ENCODE measurements around the gene MLKL.
"Not testable (repeated sequence)": the region's sequence is repeated elsewhere in the genome, so short reads cannot be mapped to it uniquely, and the experiment has no call there.

The MLKL gene

DNA sequence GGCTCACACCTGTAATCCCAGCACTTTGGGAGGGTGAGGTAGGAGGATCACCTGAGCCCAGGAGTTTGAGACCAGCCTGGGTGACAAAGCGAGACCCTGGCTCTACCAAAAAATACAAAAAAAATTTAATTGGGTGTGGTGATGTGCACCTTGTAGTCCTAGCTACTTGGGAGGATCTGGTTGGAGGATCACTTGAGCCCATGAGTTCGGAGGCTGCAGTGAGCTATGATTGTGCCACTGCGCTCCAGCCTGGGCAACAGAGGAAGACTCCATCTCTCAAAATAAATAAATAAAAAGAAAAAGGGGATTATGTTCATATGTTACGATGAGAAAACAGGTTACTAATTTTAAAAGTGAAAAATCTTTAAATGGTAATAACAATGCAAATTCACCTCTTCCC lies 996 bp downstream of the MLKL start:
- no peak for DNase-seq (ENCODE audit: low read depth)

DNA sequence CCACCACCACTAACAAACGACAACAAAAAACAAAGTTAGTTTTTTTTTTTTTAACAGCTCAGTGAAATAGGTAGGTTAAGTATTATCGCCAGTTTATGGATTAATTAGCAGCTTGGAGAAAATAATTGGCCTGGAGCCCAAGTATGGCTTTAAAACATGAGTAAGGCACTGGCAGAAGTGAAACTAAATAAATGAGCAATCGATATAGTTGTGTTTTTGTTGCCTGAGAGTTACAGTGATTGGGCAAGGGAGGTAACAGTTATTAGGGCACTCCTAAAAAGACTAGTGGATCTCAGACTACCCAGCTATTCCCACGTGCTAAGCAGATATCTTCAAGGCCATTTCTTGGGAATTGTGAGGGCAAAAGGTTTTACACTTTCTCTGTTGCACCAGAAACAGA lies 2.4 kb downstream of the MLKL start:
- DNase-seq (ENCODE audit: low read depth) = peak; percentile 41

GRCh38 chr16:74695450-74696422 lies 4.9 kb downstream of the MLKL start:
- peak; percentile 87 for DNase-seq (ENCODE audit: low read depth)

GRCh38 chr16:74691093-74691855 lies 9.4 kb downstream of the MLKL start:
- peak; percentile 46 for DNase-seq (ENCODE audit: low read depth)

GRCh38 chr16:74682556-74682955 lies 18.1 kb downstream of the MLKL start:
- no peak for DNase-seq (ENCODE audit: low read depth)

DNA sequence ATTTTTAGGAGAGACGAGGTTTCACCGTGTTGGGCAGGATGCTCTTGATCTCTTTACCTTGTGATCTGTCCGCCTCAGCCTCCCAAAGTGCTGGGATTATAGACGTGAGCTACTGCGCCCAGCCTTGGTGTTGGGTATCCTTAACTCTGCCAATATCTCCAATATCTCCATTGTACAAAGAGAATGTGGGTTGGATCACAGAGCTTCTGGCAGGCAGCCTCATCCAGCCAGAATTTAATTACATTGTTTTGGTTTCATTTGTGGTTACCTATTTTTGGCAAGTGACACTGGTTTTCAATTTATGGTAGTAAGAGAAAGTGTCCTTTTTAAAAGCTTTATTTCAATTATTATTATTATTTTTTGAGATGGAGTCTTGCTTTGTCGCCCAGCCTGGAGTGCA lies 20.0 kb downstream of the MLKL start:
- DNase-seq (ENCODE audit: low read depth) = no peak

DNA sequence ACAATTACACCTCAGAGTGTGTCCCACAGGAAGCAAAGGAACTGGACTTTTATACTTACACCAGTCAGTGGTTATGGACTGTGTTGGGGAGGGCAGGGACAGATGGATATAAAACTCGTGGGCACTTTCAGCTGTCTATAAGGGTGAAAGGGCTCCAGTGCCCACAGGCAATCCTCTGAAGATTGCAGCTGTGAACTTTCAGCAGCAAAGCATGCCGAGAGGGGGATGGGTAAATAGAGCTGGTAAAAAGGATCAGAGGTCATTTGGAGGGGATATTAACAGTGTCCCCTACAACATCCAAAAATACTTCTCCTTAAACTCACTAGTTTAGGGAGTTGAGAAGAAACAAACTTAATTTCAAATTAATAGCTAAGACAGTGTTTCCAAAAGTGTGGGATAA lies 20.7 kb downstream of the MLKL start:
- no peak for DNase-seq (ENCODE audit: low read depth)

- DNase-seq (ENCODE audit: low read depth) = no peak
Measured at GRCh38 chr16:74677868-74678267, 22.8 kb downstream of the MLKL start.

DNA sequence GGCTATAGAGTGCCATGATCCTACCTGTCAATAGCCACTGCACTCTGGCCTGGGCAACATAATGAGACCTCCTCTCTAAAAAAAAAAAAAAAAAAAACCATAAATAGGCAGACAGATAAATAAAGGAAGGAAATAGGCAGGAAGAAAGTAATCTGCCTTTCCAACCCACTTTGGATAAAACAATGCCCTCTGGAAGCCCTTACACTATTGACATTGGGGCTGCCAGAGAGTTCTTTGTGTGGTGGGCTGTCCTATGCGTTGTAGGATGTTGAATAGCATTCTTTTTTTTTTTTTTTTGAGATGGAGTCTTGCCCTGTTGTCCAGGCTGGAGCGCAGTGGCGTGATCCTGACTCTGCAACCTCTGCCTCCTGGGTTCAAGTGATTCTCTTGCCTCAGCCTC lies 26.8 kb downstream of the MLKL start:
- DNase-seq (ENCODE audit: low read depth) = no peak

DNA sequence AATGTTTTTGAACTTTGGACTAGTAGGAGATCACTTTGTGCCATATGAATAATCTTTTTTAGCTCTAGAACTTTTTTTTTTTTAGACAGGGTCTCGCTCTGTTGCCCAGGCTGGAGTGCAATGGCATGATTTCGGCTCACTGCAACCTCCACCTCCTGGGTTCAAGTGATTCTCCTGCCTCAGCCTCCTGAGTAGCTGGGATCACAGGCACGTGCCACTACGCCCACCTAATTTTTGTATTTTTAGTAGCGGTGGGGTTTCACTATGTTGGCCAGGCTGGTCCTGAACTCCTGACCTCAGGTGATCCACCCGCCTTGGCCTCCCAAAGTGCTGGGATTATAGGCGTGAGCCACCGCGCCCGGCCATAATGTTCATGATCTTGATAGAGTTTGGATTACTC lies 31.8 kb downstream of the MLKL start:
- not testable (repeated sequence) for DNase-seq (ENCODE audit: low read depth)

DNA sequence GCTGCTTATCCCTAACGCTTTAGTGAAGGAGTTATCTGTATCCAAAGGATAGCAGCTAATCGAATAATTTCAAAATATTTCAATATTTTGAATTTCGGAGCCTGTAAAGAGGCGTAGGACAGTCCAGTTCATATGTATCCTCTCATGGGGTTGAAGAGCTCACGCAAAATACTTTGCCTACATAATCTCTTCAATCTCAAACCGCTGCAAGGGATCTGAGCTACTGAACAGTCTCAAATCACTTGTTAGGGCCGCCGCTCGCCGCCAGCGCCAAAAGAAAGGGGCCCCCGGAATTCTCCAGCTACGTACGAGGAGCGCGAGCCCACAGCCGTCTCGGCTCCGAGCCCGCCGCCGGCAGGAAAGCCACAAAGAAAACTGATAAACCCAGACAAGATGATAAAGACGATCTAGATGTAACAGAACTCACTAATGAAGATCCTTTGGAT lies 33.4 kb downstream of the MLKL start:
- peak; percentile 61 for DNase-seq (ENCODE audit: low read depth)

DNA sequence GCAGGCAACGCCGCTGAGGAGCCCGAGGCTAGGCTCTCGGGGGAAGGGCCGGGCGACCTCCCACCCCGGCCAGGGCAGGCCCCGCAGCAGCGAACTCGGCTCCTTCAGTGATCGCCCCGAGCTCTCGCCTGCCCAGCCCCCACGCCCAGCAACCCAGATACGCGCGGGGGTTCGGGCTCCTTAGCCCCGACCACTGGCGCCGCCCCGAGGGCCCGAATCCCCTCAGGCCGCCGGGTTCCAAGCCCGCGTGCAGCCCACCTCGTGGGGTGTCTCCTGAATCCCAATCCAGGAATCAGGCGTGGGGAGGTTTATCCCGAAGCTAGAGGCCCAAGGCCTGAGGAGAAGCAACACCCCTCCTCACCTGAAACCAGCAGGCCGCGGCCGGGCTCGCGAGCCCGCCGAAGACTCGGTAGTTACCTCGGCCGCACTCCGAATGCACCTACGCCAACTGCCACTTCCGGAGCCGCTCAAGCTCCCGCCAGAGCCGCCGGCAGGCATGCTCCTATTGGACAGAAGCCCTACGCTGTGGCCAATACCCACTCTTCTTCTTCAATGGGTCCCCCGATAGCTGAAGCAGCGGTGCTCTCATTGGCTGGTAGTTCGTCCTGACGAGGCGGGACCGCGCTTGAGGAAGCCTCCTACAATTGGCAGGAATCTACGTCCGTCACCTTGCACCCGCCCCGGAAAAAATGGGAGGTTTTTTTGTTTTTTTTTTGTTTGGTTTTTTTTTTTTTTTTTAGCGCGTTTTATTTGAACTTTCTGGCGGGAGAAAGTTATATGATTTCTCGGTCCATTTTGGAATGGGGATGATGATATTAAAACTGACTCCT lies 34.0 kb downstream of the MLKL start, which contains the start of gene RFWD3:
TSS of gene RFWD3 (minus strand) at position 453 of the 830 bp plus-strand sequence. CDS start 5,428 bp downstream, outside the sequence.
- peak; percentile 100 for DNase-seq (ENCODE audit: low read depth)

DNA sequence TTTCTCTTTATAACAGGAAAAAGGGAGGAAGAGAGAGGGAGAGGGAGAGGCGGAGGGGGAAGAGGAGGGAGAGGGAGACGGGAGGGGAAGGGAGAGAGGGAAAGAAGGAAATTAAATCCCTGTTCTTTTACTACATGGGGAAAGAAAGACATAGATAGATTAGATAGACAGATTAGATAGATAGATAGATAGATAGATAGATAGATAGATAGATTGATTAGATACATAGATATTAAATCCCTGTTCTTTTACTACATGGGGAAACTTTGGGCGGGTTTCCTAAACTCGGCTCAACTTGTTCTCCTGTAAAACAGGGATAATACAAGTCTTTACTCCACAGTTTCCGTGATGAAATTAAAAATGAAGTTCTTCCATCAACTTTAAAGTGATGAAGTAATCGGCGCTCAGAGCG lies 34.6 kb downstream of the MLKL start:
- no peak for DNase-seq (ENCODE audit: low read depth)

DNA sequence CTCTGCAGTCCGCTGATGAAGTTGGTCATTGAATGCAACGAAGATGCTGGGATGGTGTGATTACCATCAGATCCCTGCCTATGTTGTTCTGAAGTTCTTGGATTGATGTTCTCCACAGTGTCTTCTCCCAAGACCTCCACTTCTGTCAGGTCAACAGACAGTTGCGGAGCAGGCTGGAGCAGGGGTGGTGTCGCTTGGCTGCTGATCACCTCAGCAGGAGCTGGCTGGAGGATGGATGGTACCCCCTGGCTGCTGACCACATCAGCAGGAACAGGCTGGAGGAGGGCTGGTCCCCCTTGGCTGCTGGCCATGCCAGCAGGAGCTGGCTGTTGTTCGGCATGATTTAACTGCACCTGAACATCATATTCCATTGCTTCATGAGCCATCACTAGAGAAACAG lies 39.6 kb downstream of the MLKL start:
- DNase-seq (ENCODE audit: low read depth) = no peak

DNA sequence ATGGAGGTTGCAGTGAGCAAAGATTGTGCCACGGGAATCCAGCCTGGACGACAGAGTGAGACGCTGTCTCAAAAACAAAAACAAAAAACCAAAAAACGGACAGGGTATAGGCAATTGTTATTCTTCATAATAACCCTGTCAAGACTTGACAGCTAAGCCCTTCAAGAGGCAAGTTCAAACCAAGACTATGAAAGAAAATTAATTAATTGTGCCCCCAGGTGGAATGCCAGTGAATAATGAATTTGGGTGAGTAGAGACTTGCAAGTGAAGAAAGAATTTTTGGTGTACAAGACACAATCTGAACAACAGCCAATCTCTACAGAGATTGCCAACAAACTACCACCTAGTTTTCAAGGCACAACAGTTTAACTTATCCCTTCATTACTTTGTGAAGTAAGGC lies 40.3 kb downstream of the MLKL start:
- DNase-seq (ENCODE audit: low read depth) = no peak

- no peak for DNase-seq (ENCODE audit: low read depth)
Measured at GRCh38 chr16:74659041-74659440, 41.6 kb downstream of the MLKL start.

- no peak for DNase-seq (ENCODE audit: low read depth)
Measured at GRCh38 chr16:74657870-74658642, 42.6 kb downstream of the MLKL start.

DNA sequence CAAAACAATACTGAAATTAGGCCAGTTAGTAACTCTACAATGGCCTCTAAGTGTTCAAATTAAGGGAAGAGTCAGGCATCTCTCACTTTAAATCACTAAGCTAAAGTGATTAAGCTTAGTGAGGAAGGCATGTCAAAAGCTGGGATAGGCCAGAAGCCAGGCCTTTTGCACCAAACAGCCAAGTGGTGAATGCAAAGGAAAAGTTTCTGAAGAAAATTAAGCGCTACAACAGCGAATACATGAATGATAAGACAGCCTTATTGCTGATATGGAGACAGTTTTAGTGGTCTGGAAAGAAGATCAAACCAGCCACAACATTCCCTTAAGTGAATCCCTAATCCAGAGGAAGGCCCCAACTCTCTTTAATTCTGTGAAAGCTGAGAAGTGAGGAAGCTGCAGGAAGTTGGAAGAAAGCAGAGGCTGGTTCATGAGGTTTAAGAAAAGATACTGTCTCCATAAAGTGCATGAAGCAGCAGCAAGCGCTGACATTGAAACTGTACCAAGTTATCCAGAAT lies 46.1 kb downstream of the MLKL start:
- no peak for DNase-seq (ENCODE audit: low read depth)

GRCh38 chr16:74652883-74653282 lies 47.8 kb downstream of the MLKL start:
- DNase-seq (ENCODE audit: low read depth) = peak; percentile 53

DNA sequence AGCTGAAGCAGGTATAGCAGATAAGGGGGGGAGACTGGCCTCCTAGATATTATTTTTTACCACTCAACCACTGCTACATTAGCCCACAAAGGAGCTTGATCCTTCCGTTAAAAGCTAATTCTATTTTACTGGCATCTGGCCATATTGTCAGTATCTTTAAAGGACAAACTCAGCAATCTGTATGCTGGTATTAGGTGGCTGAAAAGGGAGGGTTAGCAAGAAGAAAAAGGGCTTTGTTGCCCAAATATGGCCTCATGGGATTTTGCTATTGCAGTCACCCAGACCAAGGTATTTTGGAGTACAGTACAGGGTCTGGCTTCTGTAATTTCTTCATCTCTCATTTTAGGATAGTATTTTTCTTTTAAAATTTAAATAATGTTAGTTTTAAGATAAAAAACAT lies 48.4 kb downstream of the MLKL start:
- DNase-seq (ENCODE audit: low read depth) = no peak

DNA sequence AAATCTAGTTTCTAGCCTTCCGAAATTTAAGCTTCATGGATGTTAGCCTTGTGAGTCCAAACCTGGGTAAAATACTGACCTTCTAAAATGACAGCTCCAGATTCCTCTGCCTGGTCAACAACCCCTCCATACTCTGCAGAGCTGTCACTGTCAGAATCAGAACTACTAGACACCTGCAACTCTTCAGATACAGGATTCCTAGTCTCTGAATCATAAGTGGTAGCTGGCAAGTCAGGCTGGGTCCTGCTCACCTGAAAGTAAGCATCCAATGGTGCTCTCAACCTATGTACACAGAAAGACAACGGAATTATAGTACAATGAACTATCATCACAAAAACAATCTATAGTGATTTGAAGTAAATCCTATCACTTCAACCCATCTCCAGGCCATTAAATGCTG lies 48.8 kb downstream of the MLKL start:
- DNase-seq (ENCODE audit: low read depth) = no peak
